ENCODE data around the gene WRNIP1. TPM values are rescaled to one million over a fixed set of nuclear protein-coding genes. Genes with fewer than 3 reads are reported as not detected.

WRNIP1 gene
- polyA plus RNA-seq, 1 experiment: 28.0 TPM

DNA sequence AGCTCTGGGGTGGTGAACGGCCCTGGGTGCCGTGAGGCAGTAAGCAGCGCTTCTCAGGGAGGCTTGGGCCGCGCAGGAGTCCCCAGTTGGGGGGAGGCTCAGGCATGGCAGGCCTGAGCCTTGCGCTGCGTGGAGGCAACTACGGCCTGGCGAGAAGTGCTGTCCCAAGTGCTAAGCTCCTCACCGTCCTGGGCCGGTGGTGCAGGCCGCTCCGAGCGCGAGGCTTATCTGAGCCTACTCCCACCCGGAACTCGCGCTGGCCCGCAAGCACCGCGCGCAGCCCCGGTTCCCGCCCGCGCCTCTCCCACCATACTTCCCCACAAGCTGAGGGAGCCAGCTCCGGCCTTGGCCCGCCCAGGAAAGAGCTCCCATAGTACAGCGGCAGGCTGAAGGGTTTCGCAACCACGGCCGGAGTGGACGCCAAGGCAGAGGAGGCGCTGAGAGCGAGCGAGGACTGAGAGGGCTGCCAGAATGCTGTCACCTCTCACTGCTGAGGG, 1.8 kb upstream of the WRNIP1 start:
- TF ChIP-seq, protein P1, sequence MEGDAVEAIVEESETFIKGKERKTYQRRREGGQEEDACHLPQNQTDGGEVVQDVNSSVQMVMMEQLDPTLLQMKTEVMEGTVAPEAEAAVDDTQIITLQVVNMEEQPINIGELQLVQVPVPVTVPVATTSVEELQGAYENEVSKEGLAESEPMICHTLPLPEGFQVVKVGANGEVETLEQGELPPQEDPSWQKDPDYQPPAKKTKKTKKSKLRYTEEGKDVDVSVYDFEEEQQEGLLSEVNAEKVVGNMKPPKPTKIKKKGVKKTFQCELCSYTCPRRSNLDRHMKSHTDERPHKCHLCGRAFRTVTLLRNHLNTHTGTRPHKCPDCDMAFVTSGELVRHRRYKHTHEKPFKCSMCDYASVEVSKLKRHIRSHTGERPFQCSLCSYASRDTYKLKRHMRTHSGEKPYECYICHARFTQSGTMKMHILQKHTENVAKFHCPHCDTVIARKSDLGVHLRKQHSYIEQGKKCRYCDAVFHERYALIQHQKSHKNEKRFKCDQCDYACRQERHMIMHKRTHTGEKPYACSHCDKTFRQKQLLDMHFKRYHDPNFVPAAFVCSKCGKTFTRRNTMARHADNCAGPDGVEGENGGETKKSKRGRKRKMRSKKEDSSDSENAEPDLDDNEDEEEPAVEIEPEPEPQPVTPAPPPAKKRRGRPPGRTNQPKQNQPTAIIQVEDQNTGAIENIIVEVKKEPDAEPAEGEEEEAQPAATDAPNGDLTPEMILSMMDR (IDR thresholded peaks at IDR 0.05; ENCODE audit: low read depth, low read length): no peak
- ChIA-PET POLR2A (no interaction called here), CTCF (interaction anchor here (1.1 to 7.4 kb wide), 3 partner anchors 13 to 1167 kb away, joined by 4 to 79 read pairs (median 4); partner anchors contain the start of gene MYLK4)
- H3K4me3 ChIP-seq (ENCODE audit: low read depth, low read length): no peak overlapping the region
- peaks cover 7% of the 10 kb centered on the region; the same call in 1 of the 2 replicates for H3K9me3 ChIP-seq (ENCODE audit: control insufficient read depth, insufficient read depth, low read length)
- DNase-seq (ENCODE audit: low read depth, low spot score): no peak
- no peak overlapping the region for H3K27ac ChIP-seq (ENCODE audit: low read depth, low read length)
- no peaks in the 10 kb centered on the region for H3K27me3 ChIP-seq (ENCODE audit: control insufficient read depth, insufficient read depth, low read length)

DNA sequence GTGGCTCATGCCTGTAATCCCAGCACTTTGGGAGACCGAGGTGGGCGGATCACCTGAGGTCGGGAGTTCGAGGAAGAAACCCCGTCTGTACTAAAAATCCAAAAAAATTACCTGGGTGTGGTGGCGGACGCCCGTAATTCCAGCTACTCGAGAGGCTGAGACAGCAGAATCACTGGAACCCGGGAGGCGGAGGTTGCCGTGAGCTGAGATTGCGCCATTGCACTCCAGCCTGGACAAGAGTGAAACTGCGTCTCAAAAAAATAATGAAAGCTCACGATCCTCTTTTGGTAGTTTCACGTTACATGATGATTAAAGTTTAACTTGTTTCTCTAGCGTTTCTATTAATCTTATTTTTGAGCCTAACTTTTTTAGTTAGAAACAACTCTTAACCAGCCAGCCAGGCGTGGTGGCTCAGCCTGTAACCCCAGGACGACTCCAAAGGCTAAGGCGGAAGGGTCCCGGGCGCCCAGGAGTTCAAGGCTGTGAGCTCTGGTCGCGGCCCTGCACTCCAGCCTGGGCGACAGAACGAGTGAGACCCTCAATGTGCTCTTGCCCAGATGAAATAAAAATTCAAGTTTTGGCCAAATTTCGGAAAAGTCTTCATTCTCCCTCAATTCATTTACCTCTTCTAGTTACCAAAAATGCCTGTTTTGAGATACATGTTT, 1.2 kb upstream of the WRNIP1 start:
- Histone ChIP-seq H3K9me3 (ENCODE audit: control insufficient read depth, insufficient read depth, low read length) (peaks cover 7% of the 10 kb centered on the region; the same call in 1 of the 2 replicates), H3K4me3 (ENCODE audit: low read depth, low read length) (peak overlapping the region; percentile 70), H3K27me3 (ENCODE audit: control insufficient read depth, insufficient read depth, low read length) (no peaks in the 10 kb centered on the region), H3K27ac (ENCODE audit: low read depth, low read length) (peak overlapping the region; percentile 25)
- ChIA-PET POLR2A (no interaction called here), CTCF (interaction anchor here (1.1 to 7.4 kb wide), 3 partner anchors 14 to 1167 kb away, joined by 4 to 79 read pairs (median 4); partner anchors contain the start of gene MYLK4)
- TF ChIP-seq, protein P1 (IDR thresholded peaks at IDR 0.05; ENCODE audit: low read depth, low read length): no peak
- no peak for DNase-seq (ENCODE audit: low read depth, low spot score)

DNA sequence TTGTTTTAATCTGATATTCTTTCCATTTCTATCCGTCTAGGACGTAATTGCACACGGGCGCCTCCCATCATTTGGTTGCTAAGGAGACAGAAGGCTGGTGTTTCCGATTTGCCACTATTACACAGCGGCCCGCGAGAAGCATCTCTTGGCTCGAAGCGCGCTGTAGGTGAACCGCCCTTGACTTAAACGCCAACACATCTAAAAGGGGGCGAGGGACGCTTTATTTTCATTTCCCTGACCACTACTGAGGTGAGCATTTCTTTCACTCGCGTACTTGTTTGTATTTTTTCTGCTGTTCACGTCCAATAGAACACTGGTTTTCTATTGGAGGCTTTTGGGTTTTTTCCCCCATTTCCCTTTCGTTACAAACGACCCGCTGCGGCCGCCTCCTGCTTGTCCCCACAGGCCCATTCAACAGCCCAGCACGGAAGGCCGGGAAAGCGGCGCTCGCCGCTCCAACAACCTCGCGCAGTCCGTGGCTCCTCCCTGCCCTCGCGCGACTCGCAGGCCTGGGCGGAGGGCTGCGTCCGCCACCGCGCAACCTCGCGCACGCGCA, 505 bp upstream of the WRNIP1 start:
- TF ChIP-seq, protein P1 (IDR thresholded peaks at IDR 0.05; ENCODE audit: low read depth, low read length): no peak
- POLR2A ChIA-PET: interaction anchor here (0.6 to 2.0 kb wide), 7 partner anchors 9 to 547 kb away, joined by 3 to 7 read pairs (median 5); partner anchors contain the start of gene SERPINB1
- CTCF ChIA-PET: interaction anchor here (1.4 to 7.4 kb wide), 4 partner anchors 8 to 1168 kb away, joined by 3 to 79 read pairs (median 5); partner anchors contain the start of gene MYLK4
- H3K4me3 ChIP-seq (ENCODE audit: low read depth, low read length): peak overlapping the region; percentile 70
- DNase-seq (ENCODE audit: low read depth, low spot score): no peak
- H3K27ac ChIP-seq (ENCODE audit: low read depth, low read length): peak overlapping the region; percentile 92
- peaks cover 7% of the 10 kb centered on the region; the same call in 1 of the 2 replicates for H3K9me3 ChIP-seq (ENCODE audit: control insufficient read depth, insufficient read depth, low read length)
- no peaks in the 10 kb centered on the region for H3K27me3 ChIP-seq (ENCODE audit: control insufficient read depth, insufficient read depth, low read length)

DNA sequence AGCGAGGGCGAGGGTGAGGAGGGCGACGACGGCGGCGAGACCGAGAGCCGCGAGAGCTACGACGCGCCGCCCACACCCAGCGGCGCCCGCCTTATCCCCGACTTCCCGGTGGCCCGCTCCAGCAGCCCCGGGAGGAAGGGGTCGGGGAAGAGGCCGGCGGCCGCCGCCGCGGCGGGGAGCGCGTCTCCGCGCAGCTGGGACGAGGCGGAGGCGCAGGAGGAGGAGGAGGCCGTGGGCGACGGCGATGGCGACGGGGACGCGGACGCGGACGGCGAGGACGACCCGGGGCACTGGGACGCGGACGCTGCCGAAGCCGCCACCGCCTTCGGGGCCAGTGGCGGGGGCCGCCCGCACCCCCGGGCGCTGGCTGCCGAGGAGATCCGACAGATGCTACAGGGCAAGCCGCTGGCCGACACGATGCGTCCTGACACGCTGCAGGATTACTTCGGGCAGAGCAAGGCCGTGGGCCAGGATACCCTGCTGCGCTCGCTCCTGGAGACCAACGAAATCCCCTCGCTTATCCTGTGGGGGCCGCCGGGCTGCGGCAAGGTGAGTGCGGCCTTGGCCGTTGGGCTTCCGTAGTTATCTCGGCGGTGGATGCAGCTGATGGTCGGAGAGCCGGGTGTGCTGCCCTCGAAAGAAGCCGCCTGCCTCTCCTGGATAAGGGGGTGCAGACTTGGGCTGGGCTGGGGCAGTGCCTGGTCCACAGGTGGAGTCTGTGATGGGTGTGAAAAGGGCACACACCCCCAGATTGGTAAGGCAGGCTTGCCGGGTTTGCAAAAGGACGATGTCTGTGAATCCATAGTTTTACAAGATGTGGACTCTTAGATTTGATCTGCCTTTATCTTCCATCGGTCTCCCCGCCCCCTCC, 938 bp downstream of the WRNIP1 start:
- DNase-seq (ENCODE audit: low read depth, low spot score): no peak
- peak overlapping the region; percentile 39 for H3K27ac ChIP-seq (ENCODE audit: low read depth, low read length)
- TF ChIP-seq, protein P1 (IDR thresholded peaks at IDR 0.05; ENCODE audit: low read depth, low read length): no peak
- ChIA-PET POLR2A (interaction anchor here (0.6 to 2.0 kb wide), 10 partner anchors 8 to 186 kb away, joined by 3 to 7 read pairs (median 4); partner anchors contain the start of gene SERPINB1), CTCF (interaction anchor here (0.6 to 5.8 kb wide), 11 partner anchors 9 to 135 kb away, joined by 3 to 46 read pairs (median 5); partner anchors contain the start of genes MYLK4 and SERPINB1)
- H3K9me3 ChIP-seq (ENCODE audit: control insufficient read depth, insufficient read depth, low read length): peaks cover 7% of the 10 kb centered on the region; the same call in 1 of the 2 replicates
- H3K4me3 ChIP-seq (ENCODE audit: low read depth, low read length): peak overlapping the region; percentile 91
- no peaks in the 10 kb centered on the region for H3K27me3 ChIP-seq (ENCODE audit: control insufficient read depth, insufficient read depth, low read length)

All from AG04450 (cell line).